CD4-positive, alpha-beta memory T cell (primary cell): ENCODE measurements around the gene HMX1. TPM values are rescaled to one million over a fixed set of nuclear protein-coding genes. Genes with fewer than 3 reads are reported as not detected.

Experiments
- CTCF ChIA-PET: fragments of 350-600 bp; sonication (Branson Sonifier 250); formaldehyde crosslinking; loops from one replicate; lab custom pipeline; 2021; ENCODE audit warnings: inconsistent platforms; ENCODE audit not compliant: partially characterized antibody; lab: Charles Lee
- POLR2A ChIA-PET: fragments of 350-600 bp; sonication (Branson Sonifier 250); formaldehyde crosslinking; loops from one replicate; lab custom pipeline; 2021; ENCODE audit not compliant: partially characterized antibody; lab: Charles Lee
- DNase-seq, 5 donors: peaks; one replicate each; pipeline versions ENCODE4 v3.0.0 to v3.0.0-alpha.2; 2020 to 2022; ENCODE audit warnings: mixed read lengths in 1 of 5
- H3K27ac ChIP-seq: one replicate; pipeline ENCODE4 v1.7.0; 2013; ENCODE audit warnings: low read depth, low read length
- H3K27me3 ChIP-seq: 2 replicates; pipeline ENCODE4 v1.7.0; 2013; ENCODE audit warnings: mild to moderate bottlenecking, low read length, moderate library complexity; ENCODE audit not compliant: insufficient read depth
- H3K36me3 ChIP-seq: 2 replicates; pipeline ENCODE4 v1.7.0; 2013; ENCODE audit warnings: mild to moderate bottlenecking, low read length, moderate library complexity; ENCODE audit not compliant: insufficient read depth
- H3K4me1 ChIP-seq: 2 replicates; pipeline ENCODE4 v1.7.0; 2013; ENCODE audit warnings: mild to moderate bottlenecking, low read length, moderate library complexity; ENCODE audit not compliant: insufficient read depth
- H3K4me3 ChIP-seq, 2 donors: one replicate each; pipeline ENCODE4 v1.7.0; 2013; ENCODE audit warnings: low read length in 2 of 2, mild to moderate bottlenecking in 1 of 2
- H3K9me3 ChIP-seq, 2 donors: one replicate each; pipeline ENCODE4 v1.7.0; 2013; ENCODE audit warnings: low read length in 2 of 2, control low read depth in 1 of 2; ENCODE audit not compliant: control insufficient read depth in 1 of 2
- H3K27ac Mint-ChIP-seq, 7 donors: one replicate each; pipeline ENCODE4 v1.8.0; 2020 to 2021; ENCODE audit warnings: mixed read lengths in 7 of 7, mild to moderate bottlenecking in 6 of 7, inconsistent platforms in 3 of 7, moderate library complexity in 3 of 7
- H3K27me3 Mint-ChIP-seq, 2 donors: one replicate each; pipeline ENCODE4 v1.8.0; 2020 to 2021; ENCODE audit warnings: mixed read lengths in 2 of 2
- H3K36me3 Mint-ChIP-seq, 2 donors: one replicate each; pipeline ENCODE4 v1.8.0; 2020 to 2021; ENCODE audit warnings: mixed read lengths in 2 of 2, inconsistent platforms in 1 of 2, mild to moderate bottlenecking in 1 of 2
- H3K4me1 Mint-ChIP-seq, 4 donors: one replicate each; pipeline ENCODE4 v1.8.0; 2020 to 2021; ENCODE audit warnings: mixed read lengths in 4 of 4, mild to moderate bottlenecking in 1 of 4
- H3K4me3 Mint-ChIP-seq, 8 donors: one replicate each; pipeline ENCODE4 v1.8.0; 2020 to 2021; ENCODE audit warnings: mixed read lengths in 8 of 8, mild to moderate bottlenecking in 7 of 8, moderate library complexity in 6 of 8, inconsistent platforms in 3 of 8
- H3K9me3 Mint-ChIP-seq, 8 donors: one replicate each; pipeline ENCODE4 v1.8.0; 2020 to 2021; ENCODE audit warnings: mixed read lengths in 8 of 8, mild to moderate bottlenecking in 5 of 8, inconsistent platforms in 3 of 8, moderate library complexity in 1 of 8
- intact Hi-C: fragments of 100-400 bp; cut with micrococcal nuclease; formaldehyde crosslinking; loops from one replicate; pipeline ENCODE4 v1.15.1; 2023
- polyA plus RNA-seq, 2 donors: library from polyadenylated mRNA; unstranded; fragments of 300-500 nt; fragmentation: Illumina TruSeq; gene quantifications; one replicate each; pipeline ENCODE4 v1.2.3, GENCODE V29; 2021
- total RNA-seq, 2 experiments: library from RNA; stranded (reverse); gene quantifications; one replicate each; pipeline ENCODE4 v1.2.3, GENCODE V29; 2021

Gene HMX1
- total RNA-seq (not detected), polyA plus RNA-seq (not detected)

DNA sequence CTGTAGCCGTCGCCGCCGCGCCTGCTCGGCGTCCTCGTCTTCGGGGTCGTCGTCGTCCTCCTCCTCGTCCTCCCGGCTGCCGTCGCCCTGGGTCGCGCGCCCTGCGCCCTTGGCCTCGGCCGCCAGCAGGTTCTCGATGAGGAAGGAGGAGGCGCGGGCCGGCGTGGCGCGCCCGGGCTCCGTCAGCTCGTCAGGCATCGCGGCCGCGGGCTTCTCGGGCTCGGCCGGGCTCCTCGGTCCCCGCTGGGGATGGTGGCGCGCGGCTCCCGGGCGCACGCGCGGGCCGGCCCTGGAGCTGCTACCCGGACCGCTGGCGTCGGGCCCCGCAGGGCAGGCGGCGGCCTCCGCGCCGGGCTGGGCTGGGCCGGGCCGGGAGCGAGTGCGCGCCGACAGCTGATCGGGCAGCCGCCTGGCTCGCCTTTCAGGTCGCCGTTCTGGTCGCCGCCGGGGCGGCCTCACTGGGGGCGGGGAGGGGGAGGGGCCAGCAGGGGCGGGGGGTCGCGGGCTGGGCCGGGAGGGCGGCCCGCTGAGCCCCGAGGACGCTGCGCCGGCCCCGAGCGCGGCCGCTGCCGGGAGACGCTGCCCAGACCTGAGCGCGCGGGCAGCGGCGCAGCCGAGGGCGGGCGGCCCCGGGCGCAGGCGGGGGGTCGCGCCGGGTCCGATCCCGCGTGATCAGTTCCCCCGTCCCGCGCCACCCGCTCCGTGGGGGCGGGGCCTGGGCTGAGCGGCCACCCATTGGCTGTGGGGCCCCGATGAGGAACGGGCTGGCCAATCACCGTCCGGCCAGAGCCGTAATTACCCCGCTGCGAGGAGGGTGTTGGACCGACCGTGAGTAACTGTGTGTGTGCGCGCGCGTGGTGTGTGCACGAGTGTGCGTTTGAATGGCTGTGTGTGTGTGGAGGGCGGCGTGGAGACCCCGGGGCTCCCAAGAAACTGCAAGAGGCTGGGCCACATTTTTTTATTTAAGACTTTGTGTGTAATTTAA lies at the start of gene HMX1:
TSS of gene HMX1 (minus strand) at position 423 of the 985 bp plus-strand sequence. CDS start at position 198, 225 bp downstream.
- no peaks in the 10 kb centered on the region for H3K4me1 ChIP-seq
- no peak within 1 kb of the TSS for H3K4me3 ChIP-seq
- H3K4me3 Mint-ChIP-seq = peak within 1 kb of the TSS in 1 of 8 donors; percentile 13
- H3K36me3 Mint-ChIP-seq = no peaks in the 10 kb centered on the region
- peaks cover 4% of the 10 kb centered on the region for H3K27me3 ChIP-seq
- no peaks in the 10 kb centered on the region for H3K9me3 ChIP-seq
- H3K27me3 Mint-ChIP-seq = peaks cover 41 to 46% of the 10 kb centered on the region in 2 donors
- H3K36me3 ChIP-seq = no peaks in the 10 kb centered on the region
- ChIA-PET POLR2A (no interaction called here), CTCF (no interaction called here)
- no peak within 1 kb of the TSS for H3K27ac ChIP-seq
- H3K9me3 Mint-ChIP-seq = peaks cover 0 to 3% (median 0%) of the 10 kb centered on the region in 8 donors
- peaks cover 7 to 13% (median 10%) of the 10 kb centered on the region in 4 donors for H3K4me1 Mint-ChIP-seq
- no peak for DNase-seq
- peak within 1 kb of the TSS in 1 of 7 donors; percentile 79 for H3K27ac Mint-ChIP-seq
- intact Hi-C loops = no loop called here

DNA sequence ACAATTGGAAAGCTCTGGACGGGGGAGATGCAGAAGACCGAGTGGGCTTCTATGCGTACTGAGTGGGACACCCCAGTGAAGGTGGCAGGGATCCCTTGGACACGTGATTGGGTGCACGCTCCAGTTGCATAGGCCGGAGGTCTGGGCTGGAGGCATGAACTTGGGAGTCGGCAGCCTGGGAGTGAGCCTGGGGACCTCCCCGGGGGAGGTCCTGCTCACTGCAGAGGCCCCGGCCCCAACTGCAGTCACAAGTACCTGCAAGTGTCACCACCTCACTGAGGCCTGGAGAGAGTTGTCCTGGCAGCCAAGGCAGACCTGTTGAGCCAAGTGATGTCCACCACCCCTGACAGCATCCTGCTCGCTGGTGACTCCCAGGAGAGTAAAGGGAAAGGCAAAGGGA lies 49.3 kb upstream of the HMX1 start:
- no peaks in the 10 kb centered on the region for H3K36me3 ChIP-seq
- intact Hi-C loops = no loop called here
- H3K4me1 ChIP-seq = peaks cover 6% of the 10 kb centered on the region
- Mint-ChIP-seq H3K9me3 (peaks cover 2 to 15% (median 9%) of the 10 kb centered on the region in 8 donors), H3K4me1 (peaks cover 0 to 4% (median under 1%) of the 10 kb centered on the region in 4 donors), H3K27me3 (peaks cover 5 to 7% of the 10 kb centered on the region in 2 donors), H3K4me3 (no peak overlapping the region), H3K27ac (no peak overlapping the region), H3K36me3 (no peaks in the 10 kb centered on the region)
- DNase-seq = no peak
- CTCF ChIA-PET = no interaction called here
- H3K9me3 ChIP-seq = no peaks in the 10 kb centered on the region
- no peak overlapping the region for H3K27ac ChIP-seq
- H3K4me3 ChIP-seq = no peak overlapping the region
- H3K27me3 ChIP-seq = no peaks in the 10 kb centered on the region
- POLR2A ChIA-PET = no interaction called here

DNA sequence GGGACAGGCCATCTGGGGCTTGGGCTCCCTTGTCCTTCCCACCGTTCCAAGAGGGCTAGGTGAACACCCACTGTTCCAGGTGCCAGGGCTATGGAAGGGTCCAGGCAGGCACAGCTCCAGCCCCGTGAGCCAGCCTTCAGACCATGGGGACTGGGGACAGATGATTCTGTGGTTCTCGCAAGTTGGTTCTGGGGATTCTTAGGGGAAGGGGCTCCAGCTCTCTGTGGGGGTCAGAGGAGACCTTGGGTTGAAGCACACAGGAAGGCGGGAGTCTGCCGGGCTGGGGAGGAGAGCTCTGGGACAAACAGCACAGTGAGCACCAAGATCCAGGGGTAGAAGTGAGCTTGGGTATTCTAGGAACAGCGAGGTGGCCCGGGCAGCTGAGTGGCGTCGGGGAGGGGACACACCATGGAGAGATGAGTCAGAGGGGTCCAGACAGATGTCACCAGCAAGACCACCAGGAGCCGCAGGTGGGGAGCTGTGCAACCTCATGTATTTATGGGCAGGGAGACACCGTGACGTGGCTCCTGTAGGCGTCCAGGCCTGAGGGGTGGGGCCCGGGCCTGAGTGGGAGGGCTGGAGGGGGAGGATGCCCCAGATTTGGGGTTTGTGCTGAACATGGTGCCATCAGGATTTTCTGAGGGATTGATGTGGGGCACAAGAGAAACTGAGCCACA lies 48.8 kb upstream of the HMX1 start:
- no peak overlapping the region for H3K27ac Mint-ChIP-seq
- POLR2A ChIA-PET = no interaction called here
- H3K4me3 Mint-ChIP-seq = no peak overlapping the region
- H3K36me3 Mint-ChIP-seq = no peaks in the 10 kb centered on the region
- peaks cover 2 to 15% (median 9%) of the 10 kb centered on the region in 8 donors for H3K9me3 Mint-ChIP-seq
- no peaks in the 10 kb centered on the region for H3K36me3 ChIP-seq
- H3K27me3 ChIP-seq = no peaks in the 10 kb centered on the region
- CTCF ChIA-PET = no interaction called here
- H3K27ac ChIP-seq = no peak overlapping the region
- intact Hi-C loops = no loop called here
- peaks cover 6% of the 10 kb centered on the region for H3K4me1 ChIP-seq
- H3K9me3 ChIP-seq = no peaks in the 10 kb centered on the region
- peaks cover 0 to 4% (median under 1%) of the 10 kb centered on the region in 4 donors for H3K4me1 Mint-ChIP-seq
- no peak for DNase-seq
- H3K4me3 ChIP-seq = no peak overlapping the region
- H3K27me3 Mint-ChIP-seq = peaks cover 5 to 7% of the 10 kb centered on the region in 2 donors

DNA sequence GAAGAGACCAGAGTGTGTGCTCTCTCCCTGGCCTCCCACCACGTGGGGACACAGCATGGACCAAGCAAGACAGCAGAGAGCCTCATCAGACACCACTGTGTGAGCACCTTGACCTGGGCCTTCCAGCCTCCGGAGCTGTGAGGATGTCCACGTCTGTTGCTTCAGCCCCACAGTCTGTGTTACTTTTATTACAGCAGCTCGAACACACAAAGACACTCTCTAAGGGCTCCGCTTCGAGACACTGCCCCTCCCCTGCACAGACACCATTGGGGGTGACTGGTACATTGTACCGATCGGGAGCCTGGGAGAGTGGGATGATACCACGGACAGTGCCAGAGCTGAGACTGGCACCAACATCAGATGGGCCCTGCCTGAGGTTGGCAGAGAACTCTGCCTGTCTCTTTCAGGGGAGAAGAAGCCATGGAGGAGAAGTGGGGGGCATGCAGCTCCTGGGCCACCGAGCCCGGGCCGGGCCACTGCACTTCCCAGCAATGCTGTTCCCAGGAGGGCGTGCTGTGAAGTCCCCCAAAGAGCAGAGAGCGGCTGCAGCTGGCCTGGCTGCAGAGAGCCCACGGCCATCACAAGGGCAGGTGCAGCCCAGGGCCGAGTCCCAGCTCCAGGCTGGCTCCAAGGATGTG lies 48.1 kb upstream of the HMX1 start:
- ChIA-PET POLR2A (no interaction called here), CTCF (no interaction called here)
- H3K9me3 Mint-ChIP-seq = peaks cover 2 to 15% (median 9%) of the 10 kb centered on the region in 8 donors
- peaks cover 0 to 4% (median under 1%) of the 10 kb centered on the region in 4 donors for H3K4me1 Mint-ChIP-seq
- Histone ChIP-seq H3K36me3 (no peaks in the 10 kb centered on the region), H3K27ac (no peak overlapping the region), H3K4me3 (no peak overlapping the region), H3K9me3 (no peaks in the 10 kb centered on the region), H3K27me3 (no peaks in the 10 kb centered on the region), H3K4me1 (peaks cover 6% of the 10 kb centered on the region)
- intact Hi-C loops = loop anchor here (5.0 kb wide), 1 partner anchor 677 kb away; no protein-coding TSS in a partner anchor
- no peak overlapping the region for H3K27ac Mint-ChIP-seq
- no peaks in the 10 kb centered on the region for H3K36me3 Mint-ChIP-seq
- no peak for DNase-seq
- H3K4me3 Mint-ChIP-seq = no peak overlapping the region
- H3K27me3 Mint-ChIP-seq = peaks cover 5 to 7% of the 10 kb centered on the region in 2 donors

DNA sequence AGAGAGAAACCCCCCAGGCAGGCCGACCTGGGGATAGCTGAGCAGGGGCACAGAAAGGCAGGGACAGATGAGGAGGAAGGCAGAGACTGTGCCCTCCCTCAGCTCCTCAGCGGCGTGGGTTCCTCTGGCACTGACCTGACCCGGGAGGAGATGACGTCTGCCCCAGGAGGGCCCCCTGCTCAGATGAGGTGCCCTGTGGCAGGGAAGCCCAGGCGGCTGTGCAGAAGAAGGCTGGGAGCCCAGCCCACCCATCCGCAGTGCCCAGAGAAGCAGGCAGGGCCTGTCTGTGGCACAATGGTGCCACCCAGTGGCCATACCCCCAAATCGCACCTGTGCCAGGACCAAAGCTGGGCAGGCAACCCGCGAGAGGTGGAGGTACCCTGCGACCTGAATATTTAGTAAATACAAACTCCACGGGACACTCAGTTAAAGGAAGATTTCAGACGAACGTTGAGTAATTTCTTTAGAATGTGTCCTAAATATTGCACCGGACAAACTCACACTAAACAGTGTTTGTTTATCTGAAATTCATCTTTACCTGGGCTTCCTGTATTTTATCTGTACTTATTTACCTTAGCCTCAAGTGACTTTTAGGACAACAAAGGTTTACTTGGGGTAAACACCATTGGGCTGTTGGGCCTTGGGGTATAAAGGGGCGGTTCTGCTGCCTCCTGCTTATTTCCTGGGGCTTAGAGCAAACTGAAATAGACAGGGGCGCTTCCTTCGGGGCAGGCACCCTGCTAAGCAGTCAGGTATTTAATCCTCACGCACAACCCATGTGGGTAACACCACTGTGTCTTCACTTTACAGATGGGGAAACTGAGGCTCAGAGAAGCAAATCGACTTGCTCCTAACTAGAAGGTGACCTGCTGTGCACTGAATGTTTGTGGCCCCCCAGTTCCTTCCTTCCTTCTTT lies 46.5 kb upstream of the HMX1 start:
- peak in 4 of 5 donors; percentile 26 to 50 (median 46) for DNase-seq
- POLR2A ChIA-PET = no interaction called here

DNA sequence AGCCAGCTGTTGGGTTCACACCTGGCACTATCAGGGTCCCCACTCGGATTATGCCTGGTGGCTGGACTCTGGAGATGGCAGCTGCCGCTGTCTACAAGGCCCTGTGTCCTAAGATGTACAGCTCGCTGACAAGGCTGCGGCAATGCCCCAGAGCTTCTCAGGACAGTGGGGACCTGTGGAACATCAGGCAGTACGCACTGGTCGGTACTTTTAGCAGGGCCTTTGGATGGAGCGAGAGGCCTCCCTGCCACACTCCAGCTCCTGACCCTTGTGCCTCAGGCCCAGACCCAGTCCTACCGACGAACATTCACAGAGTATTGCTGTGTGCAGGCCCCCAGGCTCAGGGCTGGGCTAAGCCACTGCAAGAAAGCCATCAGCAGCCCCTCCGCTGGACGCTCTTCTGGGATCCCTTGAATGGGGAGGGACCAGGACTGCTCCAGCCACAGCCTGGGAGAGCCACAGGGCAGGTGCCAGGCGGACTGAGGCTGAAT lies 45.7 kb upstream of the HMX1 start:
- POLR2A ChIA-PET = no interaction called here
- H3K27ac Mint-ChIP-seq = no peak overlapping the region
- intact Hi-C loops = loop anchor here (5.0 kb wide), 1 partner anchor 675 kb away; no protein-coding TSS in a partner anchor

More for the DNA sequence above, 46.5 kb upstream of the HMX1 start:
- Mint-ChIP-seq H3K36me3 (no peaks in the 10 kb centered on the region), H3K27me3 (peaks cover 3 to 7% of the 10 kb centered on the region in 2 donors), H3K4me3 (no peak overlapping the region), H3K9me3 (peaks cover 0 to 5% (median 3%) of the 10 kb centered on the region in 8 donors), H3K27ac (no peak overlapping the region), H3K4me1 (peaks cover 0 to 4% (median under 1%) of the 10 kb centered on the region in 4 donors)
- peaks cover 6% of the 10 kb centered on the region for H3K4me1 ChIP-seq
- no peaks in the 10 kb centered on the region for H3K27me3 ChIP-seq
- CTCF ChIA-PET = interaction anchor here (1.1 to 1.9 kb wide), 2 partner anchors 20 to 312 kb away, joined by 3 to 7 read pairs; no protein-coding TSS in a partner anchor
- H3K27ac ChIP-seq = no peak overlapping the region
- no peaks in the 10 kb centered on the region for H3K36me3 ChIP-seq
- intact Hi-C loops = loop anchor here (5.0 kb wide), 1 partner anchor 676 kb away; no protein-coding TSS in a partner anchor
- no peak overlapping the region for H3K4me3 ChIP-seq
- H3K9me3 ChIP-seq = no peaks in the 10 kb centered on the region

More for the DNA sequence above, 45.7 kb upstream of the HMX1 start:
- Histone ChIP-seq H3K36me3 (no peaks in the 10 kb centered on the region), H3K4me1 (peaks cover 6% of the 10 kb centered on the region), H3K27ac (no peak overlapping the region), H3K4me3 (no peak overlapping the region), H3K27me3 (no peaks in the 10 kb centered on the region), H3K9me3 (no peaks in the 10 kb centered on the region)
- H3K27me3 Mint-ChIP-seq = peaks cover 3 to 7% of the 10 kb centered on the region in 2 donors
- CTCF ChIA-PET = interaction anchor here (1.1 to 1.9 kb wide), 3 partner anchors 13 to 311 kb away, joined by 3 to 7 read pairs (median 3); no protein-coding TSS in a partner anchor
- H3K9me3 Mint-ChIP-seq = peaks cover 0 to 2% (median 0%) of the 10 kb centered on the region in 8 donors
- no peak overlapping the region for H3K4me3 Mint-ChIP-seq
- DNase-seq = no peak
- no peaks in the 10 kb centered on the region for H3K36me3 Mint-ChIP-seq
- peaks cover 0 to 4% (median under 1%) of the 10 kb centered on the region in 4 donors for H3K4me1 Mint-ChIP-seq
